ENCODE results near the gene PTBP1.

PTBP1 gene

GRCh38 chr19:858284-858683 lies 61.0 kb downstream of the PTBP1 start:
- FAIRE-seq = no peak
- no peak for TF ChIP-seq TAF1 (IDR thresholded peaks at IDR 0.05; ENCODE audit: borderline replicate concordance, low read depth, low read length)
- DNase-seq (ENCODE audit: insufficient read length) = no peak

GRCh38 chr19:858868-859843 lies 61.9 kb downstream of the PTBP1 start, which contains the start of gene CFD:
CFD (plus strand) TSS chr19:859664; CDS start chr19:859690, 26 bp downstream.
- no peak for DNase-seq (ENCODE audit: insufficient read length)
- FAIRE-seq = no peak
- no peak for TF ChIP-seq POLR2AphosphoS5 (IDR thresholded peaks at IDR 0.05; ENCODE audit: low read depth, low read length)
- TF ChIP-seq TAF1 (IDR thresholded peaks at IDR 0.05; ENCODE audit: borderline replicate concordance, low read depth, low read length) = no peak
- no peak for TF ChIP-seq POLR2A (IDR thresholded peaks at IDR 0.05; ENCODE audit: low read depth, low read length)

- FAIRE-seq = no peak
- DNase-seq (ENCODE audit: insufficient read length) = no peak
Observed at GRCh38 chr19:861141-861755, 64.0 kb downstream of the PTBP1 start.

More at GRCh38 chr19:861141-861755, 64.0 kb downstream of the PTBP1 start:
- TF ChIP-seq TAF1 (IDR thresholded peaks at IDR 0.05; ENCODE audit: borderline replicate concordance, low read depth, low read length) = no peak
- no peak for TF ChIP-seq POLR2AphosphoS5 (IDR thresholded peaks at IDR 0.05; ENCODE audit: low read depth, low read length)
- TF ChIP-seq POLR2A (IDR thresholded peaks at IDR 0.05; ENCODE audit: low read depth, low read length) = no peak

All from GM12892 (cell line).